ENCODE measurements around the gene ADTRP.

DNA sequence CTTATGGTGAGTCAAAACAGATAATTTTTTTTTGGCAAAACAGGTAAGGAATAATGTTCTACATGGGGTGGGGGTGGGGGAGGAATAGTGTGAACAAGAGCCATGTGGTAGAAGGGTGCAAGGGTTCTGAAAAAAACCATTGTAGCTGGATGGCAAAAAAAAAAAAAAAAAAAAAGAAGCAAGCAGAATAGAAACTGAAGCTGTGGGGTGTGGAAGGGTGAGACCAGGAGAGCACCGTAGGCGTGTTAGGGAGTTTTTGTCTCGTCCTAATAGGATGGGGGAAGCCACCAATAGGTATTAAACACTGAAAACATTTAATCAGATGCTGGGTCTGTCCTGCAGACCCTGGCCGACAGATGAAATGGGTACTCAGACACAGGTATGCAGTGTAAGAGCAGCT is 110.1 kb downstream of the ADTRP start:
- TF ChIP-seq POLR2A (IDR thresholded peaks at IDR 0.05) (no peak), POLR2AphosphoS5 (IDR thresholded peaks at IDR 0.05) (no peak), CTCF (IDR thresholded peaks at IDR 0.05) (no peak)
